Central memory CD4-positive, alpha-beta T cell (primary cell): ENCODE data around the gene CLPTM1L.
"Not testable (repeated sequence)": the region's sequence is repeated elsewhere in the genome, so short reads cannot be mapped to it uniquely, and the experiment has no call there.

Source experiments
- DNase-seq: peaks from one replicate; pipeline ENCODE4 v3.0.0; 2022

Gene CLPTM1L

DNA sequence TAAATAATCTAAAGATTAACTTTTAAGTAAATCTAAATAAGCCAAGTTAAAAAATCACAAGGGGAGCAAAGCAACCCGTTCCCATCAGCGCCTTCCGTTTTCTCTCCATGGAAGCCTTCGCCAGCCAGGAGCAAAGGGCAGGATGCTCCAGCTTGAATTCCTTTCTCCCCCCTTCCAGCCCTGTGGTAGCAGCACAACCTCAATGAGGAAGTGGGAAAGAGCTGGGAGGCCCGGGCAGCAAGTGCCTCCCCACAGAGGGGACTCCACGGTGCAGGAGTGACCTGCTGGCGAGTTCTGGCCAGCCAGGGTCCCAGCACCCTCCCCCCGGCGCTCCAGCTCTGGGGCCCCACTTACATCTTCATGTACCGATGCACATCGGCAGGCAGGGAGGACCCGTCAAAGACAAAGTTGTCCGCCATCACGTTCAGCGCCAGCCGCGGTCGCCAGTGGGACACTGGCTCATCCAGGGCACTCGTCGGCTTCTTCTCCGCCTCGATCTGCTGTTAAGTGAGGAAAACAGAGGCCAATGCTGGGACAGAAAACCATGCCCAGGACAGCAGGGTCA, 6.3 kb downstream of the CLPTM1L start:
- DNase-seq, result no peak

DNA sequence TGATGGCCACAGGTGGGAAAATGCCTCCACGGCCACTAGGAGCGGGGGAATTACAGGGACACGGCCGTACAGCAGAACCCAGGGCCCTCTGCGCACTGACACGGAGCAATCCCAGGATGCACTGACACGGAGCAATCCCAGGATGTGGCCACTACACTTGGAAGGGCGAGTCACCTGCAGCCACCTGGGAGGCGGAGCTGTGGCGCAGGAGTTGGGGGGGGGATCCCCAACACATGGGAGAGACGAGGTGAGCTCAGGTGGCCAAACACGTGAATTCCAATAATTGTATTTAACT, 6.8 kb downstream of the CLPTM1L start:
- DNase-seq, result no peak

DNA sequence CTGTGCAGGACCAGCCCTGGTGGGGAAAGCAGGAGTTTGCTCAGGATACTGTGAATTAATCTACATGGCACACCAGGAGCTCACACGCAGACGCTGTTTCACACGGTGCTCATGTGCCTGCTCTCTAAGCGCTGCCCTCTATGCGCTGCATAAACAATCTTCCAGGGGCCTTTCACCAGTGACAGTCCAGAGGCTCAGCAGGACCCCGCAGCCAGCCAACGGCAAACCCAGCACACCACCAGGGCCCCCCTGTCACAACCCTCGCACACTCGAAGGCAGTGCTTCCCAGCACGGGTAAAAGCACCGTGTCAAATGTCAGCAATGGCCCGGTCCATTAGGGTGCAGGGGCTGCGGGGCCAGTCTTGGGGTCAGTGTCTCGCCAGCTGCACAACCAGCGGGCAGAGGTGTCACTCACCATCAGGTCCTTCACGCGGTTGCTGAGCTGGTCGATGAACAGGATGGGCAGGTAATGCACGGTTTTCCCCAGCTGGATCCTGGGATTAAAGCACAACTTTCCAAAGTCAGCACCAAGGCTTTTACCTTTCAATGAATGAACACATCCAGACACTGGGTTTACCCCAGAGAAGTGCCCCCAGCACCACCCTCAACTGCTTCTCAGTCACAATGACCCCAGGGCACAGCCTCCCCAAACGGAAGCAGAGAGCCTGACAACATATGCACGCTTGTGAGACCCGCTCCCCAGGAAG, 7.3 kb downstream of the CLPTM1L start:
- no peak for DNase-seq

GRCh38 chr5:1336749-1337488, 8.0 kb downstream of the CLPTM1L start:
- DNase-seq, result no peak

- no peak for DNase-seq
Observed at GRCh38 chr5:1336106-1336561, 8.8 kb downstream of the CLPTM1L start.

DNA sequence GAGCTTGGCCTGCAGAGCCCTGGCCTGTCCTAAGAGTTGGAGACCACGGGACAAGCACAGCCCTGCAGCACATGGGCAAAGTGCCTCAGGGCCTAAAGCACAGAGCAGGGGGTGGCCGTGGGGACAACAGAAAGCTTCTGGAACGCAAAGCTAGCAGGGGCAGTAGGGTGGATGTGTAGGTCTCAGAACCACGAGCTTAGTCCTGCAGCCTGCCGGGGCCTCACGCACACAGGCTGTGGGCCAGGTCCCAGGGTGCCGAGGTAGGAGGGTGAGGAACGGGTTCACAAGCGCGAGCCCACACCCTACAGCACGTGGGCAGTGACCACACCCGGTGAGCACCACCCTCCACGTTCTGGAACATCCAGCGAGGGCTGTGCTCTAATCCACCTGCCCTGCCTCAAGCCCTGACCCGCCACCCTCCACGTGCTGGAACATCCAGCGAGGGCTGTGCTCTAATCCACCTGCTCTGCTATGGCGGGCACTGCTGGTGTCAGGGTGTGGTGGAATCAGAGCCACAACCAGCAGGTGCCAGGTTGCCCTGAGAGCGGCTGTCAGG, 9.3 kb downstream of the CLPTM1L start:
- DNase-seq, result no peak

DNA sequence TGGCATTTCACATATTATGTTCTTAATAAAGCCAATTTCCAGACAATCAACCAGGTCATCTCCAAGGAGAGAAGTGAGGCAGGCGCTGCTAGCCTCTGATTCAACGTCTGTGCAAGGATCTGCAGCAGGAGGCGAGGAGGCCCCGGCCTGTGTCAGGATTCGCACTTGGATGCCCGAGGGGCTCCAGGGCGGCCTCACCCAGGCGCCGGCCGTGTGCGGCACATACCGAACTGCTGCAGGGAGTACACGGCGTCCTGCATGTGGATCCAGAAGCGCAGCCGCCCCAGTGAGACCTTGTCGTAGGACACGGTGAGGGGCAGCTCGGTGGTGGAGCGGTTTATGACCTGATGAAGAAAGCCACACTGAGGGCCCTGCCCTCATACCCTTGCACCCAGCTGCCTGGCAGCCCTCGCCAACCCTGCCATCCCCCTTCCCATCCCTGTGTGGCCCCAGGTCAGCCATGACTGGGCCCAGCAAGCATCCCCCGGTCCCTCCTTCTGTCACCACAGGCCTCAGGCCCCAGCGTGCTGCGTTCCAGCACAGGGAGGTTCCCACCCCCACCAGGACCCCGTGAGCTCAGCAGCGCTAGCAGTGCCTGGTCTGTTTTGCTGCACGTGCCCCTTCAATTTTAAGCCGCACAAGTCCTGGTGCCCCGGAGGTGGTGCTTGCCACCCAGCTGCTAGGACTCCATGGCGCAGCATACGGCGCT, 9.9 kb downstream of the CLPTM1L start:
- no peak for DNase-seq

DNA sequence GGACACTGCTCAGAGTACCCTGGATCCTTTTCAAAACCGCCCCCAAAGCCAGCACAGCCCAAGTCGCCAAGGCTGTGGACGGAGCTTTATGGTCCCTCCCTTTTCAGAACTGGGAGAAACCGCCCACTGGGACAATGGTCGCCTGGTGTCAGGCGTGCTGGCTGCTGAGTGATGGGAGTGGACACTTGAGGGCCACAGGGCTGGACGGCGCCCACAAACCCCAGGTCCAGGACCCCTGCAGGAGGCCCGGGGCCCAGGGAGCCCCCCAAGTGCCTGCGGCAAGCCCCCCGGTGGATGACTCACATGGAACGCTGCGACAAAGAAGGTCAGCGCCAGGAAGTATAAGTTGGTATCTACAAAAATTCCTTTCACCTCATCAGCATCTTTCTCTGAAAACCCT, 10.9 kb downstream of the CLPTM1L start:
- no peak for DNase-seq

GRCh38 chr5:1333286-1333685, 11.6 kb downstream of the CLPTM1L start:
- not testable (repeated sequence) for DNase-seq

- DNase-seq, result no peak
Observed at GRCh38 chr5:1332461-1333001, 12.4 kb downstream of the CLPTM1L start.

GRCh38 chr5:1331861-1332405, 13.0 kb downstream of the CLPTM1L start:
- no peak for DNase-seq

- no peak for DNase-seq
Observed at GRCh38 chr5:1330847-1331831, 13.8 kb downstream of the CLPTM1L start.

- no peak for DNase-seq
Observed at GRCh38 chr5:1330146-1330846, 14.6 kb downstream of the CLPTM1L start.

DNA sequence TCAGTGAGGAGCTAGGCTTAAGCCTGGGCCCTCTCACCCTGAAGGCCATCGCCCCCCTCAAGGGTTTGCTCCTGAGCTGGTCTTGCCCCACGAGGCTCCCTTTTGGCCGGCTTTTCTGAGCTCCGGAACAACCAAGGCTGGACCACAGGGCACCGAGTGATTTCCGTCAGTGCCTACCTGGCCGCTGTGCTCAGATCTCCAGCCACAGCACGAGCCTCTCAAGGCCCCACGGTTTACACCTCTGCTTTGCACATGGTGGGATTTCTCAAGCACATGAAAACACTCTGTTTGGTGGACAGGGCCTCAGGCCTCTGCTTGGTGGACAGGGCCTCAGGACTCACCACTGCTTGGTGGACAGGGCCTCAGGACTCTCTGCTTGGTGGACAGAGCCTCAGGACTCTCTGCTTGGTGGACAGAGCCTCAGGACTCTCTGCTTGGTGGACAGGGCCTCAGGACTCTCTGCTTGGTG, 15.8 kb downstream of the CLPTM1L start:
- no peak for DNase-seq

- not testable (repeated sequence) for DNase-seq
Observed at GRCh38 chr5:1328237-1329110, 16.4 kb downstream of the CLPTM1L start.

DNA sequence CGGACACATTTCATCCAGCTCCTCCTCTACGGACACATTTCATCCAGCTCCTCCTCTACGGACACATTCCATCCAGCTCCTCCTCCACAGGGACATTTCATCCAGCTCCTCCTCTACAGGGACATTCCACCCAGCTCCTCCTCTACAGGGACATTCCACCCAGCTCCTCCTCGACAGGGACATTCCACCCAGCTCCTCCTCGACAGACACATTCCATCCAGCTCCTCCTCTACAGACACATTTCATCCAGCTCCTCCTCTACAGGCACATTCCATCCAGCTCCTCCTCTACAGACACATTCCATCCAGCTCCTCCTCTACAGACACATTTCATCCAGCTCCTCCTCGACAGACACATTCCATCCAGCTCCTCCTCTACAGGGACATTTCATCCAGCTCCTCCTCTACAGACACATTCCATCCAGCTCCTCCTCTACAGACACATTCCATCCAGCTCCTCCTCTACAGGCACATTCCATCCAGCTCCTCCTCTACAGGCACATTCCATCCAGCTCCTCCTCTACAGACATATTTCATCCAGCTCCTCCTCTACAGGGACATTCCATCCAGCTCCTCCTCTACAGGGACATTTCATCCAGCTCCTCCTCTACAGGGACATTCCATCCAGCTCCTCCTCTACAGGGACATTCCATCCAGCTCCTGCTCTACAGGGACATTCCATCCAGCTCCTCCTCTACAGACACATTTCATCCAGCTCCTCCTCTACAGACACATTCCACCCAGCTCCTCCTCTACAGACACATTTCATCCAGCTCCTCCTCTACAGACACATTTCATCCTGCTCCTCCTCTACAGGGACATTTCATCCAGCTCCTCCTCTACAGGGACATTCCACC, 17.8 kb downstream of the CLPTM1L start:
- DNase-seq, result not testable (repeated sequence)

GRCh38 chr5:1326532-1326875, 18.4 kb downstream of the CLPTM1L start:
- DNase-seq, result not testable (repeated sequence)

DNA sequence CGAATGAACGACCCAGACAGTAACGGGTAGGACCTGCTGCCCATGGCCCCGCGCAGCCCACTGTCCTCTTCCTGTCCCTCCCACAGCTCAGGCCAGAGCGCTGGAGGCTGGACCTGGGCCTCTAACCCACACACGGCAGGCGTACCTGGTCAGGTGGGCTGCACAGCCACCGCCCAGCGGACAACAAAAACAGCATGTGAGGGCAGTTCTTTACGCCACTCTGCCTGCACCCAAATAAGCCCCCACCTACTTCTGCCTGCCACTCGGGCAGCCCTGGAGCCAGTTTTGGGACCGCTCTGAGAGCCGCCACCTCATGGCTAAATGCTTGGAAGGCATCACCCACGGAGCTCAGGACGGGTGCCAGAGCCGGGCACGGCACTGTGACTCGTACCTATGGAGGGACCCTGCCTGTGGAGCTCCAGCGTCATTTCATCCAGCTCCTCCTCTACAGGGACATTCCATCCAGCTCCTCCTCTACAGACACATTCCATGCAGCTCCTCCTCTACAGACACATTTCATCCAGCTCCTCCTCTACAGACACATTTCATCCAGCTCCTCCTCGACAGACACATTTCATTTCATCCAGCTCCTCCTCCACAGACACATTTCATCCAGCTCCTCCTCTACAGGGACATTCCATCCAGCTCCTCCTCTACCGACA, 18.9 kb downstream of the CLPTM1L start:
- no peak for DNase-seq
